ENCODE measurements around the gene MASP1. TPM values are rescaled to one million over a fixed set of nuclear protein-coding genes. Genes with fewer than 3 reads are reported as not detected.

Gene MASP1
- total and polyA plus RNA-seq, 2 of the 4 experiments (the other 2 are of a cell fraction), result 13.1 to 16.2 TPM

DNA sequence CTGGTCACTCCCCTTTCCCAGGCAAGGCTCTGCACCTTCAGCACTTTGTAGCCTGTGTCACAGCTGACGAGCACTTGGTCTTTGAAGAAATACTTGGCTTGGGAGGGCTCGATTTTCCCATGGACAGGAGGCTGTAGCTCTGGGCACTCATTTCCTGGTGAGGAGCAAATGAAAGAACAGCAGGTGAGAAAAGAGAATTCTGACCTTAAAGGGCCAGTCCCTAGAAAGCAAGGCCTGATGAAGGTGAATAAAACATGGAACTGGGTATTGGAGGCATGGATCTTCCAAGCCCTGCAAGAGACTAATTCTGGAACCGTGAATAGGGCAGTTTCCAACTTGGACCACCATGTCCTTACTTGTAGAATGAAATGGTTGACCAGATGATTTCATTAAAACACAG is 39.9 kb downstream of the MASP1 start:
- Histone ChIP-seq H2AK5ac (ENCODE audit: low read depth, low read length) (no peak overlapping the region), H2BK120ac (ENCODE audit: low read depth, low read length) (no peak overlapping the region), H3K4ac (ENCODE audit: low read depth, low read length) (no peak overlapping the region), H3K9me3 (ENCODE audit: control insufficient read depth, insufficient read depth, low read length) (peaks cover 3% of the 10 kb centered on the region), H4K8ac (ENCODE audit: low read depth in 2 of 2, low read length in 2 of 2) (no peak overlapping the region), H4K20me1 (ENCODE audit: insufficient read depth, low read length) (no peaks in the 10 kb centered on the region), H2BK20ac (ENCODE audit: low read depth, low read length) (no peak overlapping the region), H4K5ac (ENCODE audit: low read depth, low read length) (no peak overlapping the region), H3K23ac (ENCODE audit: low read depth, low read length) (no peak overlapping the region), H3K27me3 (ENCODE audit: control insufficient read depth, insufficient read depth, low read length) (no peaks in the 10 kb centered on the region), H3K36me3 (ENCODE audit: control insufficient read depth, insufficient read depth, low read length) (peaks cover 18% of the 10 kb centered on the region), H2BK5ac (ENCODE audit: low read depth, low read length, poor library complexity, severe bottlenecking) (no peak overlapping the region), H2BK15ac (ENCODE audit: low read depth, low read length) (no peak overlapping the region), H3K4me3 (ENCODE audit: insufficient read depth, low read depth, low read length) (no peak overlapping the region), H3K9ac (ENCODE audit: low read depth, low read length) (no peak overlapping the region), H3K79me1 (ENCODE audit: low read depth in 1 of 2, low read length in 2 of 2) (no peaks in the 10 kb centered on the region), H2AK9ac (replicated peaks; ENCODE audit: low read depth, low read length, poor library complexity) (no peak overlapping the region), H3K4me1 (ENCODE audit: control insufficient read depth, insufficient read depth, low read length) (peaks cover 2% of the 10 kb centered on the region; the same call in 1 of the 2 replicates), H3K4me2 (ENCODE audit: low read depth, low read length) (no peak overlapping the region), H3K56ac (ENCODE audit: extremely low read depth, insufficient read depth, low read length) (no peak overlapping the region), H3K27ac (ENCODE audit: insufficient read depth, low read length) (no peak overlapping the region), H3K14ac (replicated peaks; ENCODE audit: low read depth, low read length) (no peak overlapping the region), H2AFZ (replicated peaks; ENCODE audit: low read length, poor library complexity) (no peak overlapping the region), H4K91ac (ENCODE audit: insufficient read depth, low read depth, low read length) (no peak overlapping the region), H3K18ac (ENCODE audit: low read depth, low read length) (no peak overlapping the region), H3K9me1 (ENCODE audit: insufficient read depth, low read length) (no peaks in the 10 kb centered on the region)
- WGBS, 2 experiments (ENCODE audit: extremely low coverage in 2 of 2, insufficient read length in 1 of 2), result 0% methylated on average over 1 of the region's 3 CpGs; no CpG with 5 or more reads in 1 of the 2 experiments
- CTCF ChIA-PET, result no interaction called here
- in situ Hi-C loops (cut with MboI; ENCODE audit: low sequenced_read_pairs) (no loop called here), dilution Hi-C loops (cut with HindIII; ENCODE audit: low sequenced_read_pairs, unreplicated experiment) (no loop called here), intact Hi-C loops (cut with micrococcal nuclease) (no loop called here)
- TF ChIP-seq SMC3 (IDR thresholded peaks at IDR 0.05; ENCODE audit: low read depth, low read length), result no peak
- no peak for TF ChIP-seq BHLHE40 (IDR thresholded peaks at IDR 0.05; ENCODE audit: low read depth, low read length)
- TF ChIP-seq NFE2L2 (IDR thresholded peaks at IDR 0.05; ENCODE audit: low read depth, low read length), result no peak
- BruUV-seq (replicated peaks), result no TSS peak
- POLR2A ChIA-PET (ENCODE audit: unreplicated experiment), result no interaction called here
- ATAC-seq (ENCODE audit: low read depth) (no peak), DNase-seq (no peak)

All from IMR-90 (cell line).